ENCODE data around the gene GPHN. TPM values are rescaled to one million over a fixed set of nuclear protein-coding genes. Genes with fewer than 3 reads are reported as not detected.

The GPHN gene
- polyA plus RNA-seq, 1 of the 3 experiments (the other 2 are of a cell fraction), result 6.9 TPM

- WGBS (ENCODE audit: low lambda C conversion rate), result 69% methylated on average over 2 of the region's 2 CpGs
- TF ChIP-seq, protein P1, sequence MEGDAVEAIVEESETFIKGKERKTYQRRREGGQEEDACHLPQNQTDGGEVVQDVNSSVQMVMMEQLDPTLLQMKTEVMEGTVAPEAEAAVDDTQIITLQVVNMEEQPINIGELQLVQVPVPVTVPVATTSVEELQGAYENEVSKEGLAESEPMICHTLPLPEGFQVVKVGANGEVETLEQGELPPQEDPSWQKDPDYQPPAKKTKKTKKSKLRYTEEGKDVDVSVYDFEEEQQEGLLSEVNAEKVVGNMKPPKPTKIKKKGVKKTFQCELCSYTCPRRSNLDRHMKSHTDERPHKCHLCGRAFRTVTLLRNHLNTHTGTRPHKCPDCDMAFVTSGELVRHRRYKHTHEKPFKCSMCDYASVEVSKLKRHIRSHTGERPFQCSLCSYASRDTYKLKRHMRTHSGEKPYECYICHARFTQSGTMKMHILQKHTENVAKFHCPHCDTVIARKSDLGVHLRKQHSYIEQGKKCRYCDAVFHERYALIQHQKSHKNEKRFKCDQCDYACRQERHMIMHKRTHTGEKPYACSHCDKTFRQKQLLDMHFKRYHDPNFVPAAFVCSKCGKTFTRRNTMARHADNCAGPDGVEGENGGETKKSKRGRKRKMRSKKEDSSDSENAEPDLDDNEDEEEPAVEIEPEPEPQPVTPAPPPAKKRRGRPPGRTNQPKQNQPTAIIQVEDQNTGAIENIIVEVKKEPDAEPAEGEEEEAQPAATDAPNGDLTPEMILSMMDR (IDR thresholded peaks at IDR 0.05), result no peak
- no peak for TF ChIP-seq IRF3 (IDR thresholded peaks at IDR 0.05; ENCODE audit: low read depth, low read length)
- Histone ChIP-seq H3K27me3 (ENCODE audit: insufficient read depth) (no peaks in the 10 kb centered on the region), H3K27ac (ENCODE audit: low read depth in 2 of 2, low read length in 1 of 2) (no peak overlapping the region), H3K36me3 (replicated peaks in 1 of 2; ENCODE audit: control insufficient read depth in 1 of 2, insufficient read depth in 2 of 2, low read length in 1 of 2) (no peaks in the 10 kb centered on the region), H2AFZ (ENCODE audit: low read depth) (no peak overlapping the region; the same call in 1 of the 2 replicates), H4K20me1 (ENCODE audit: insufficient read depth) (no peaks in the 10 kb centered on the region), H3K4me1 (ENCODE audit: control insufficient read depth in 1 of 2, insufficient read depth in 2 of 2, low read depth in 1 of 2, low read length in 1 of 2) (peaks cover 0 to 6% of the 10 kb centered on the region in 2 experiments; a peak in 2 of 4 replicates), H3K4me2 (no peak overlapping the region), H3K9ac (no peak overlapping the region), H3F3A (replicated peaks; ENCODE audit: insufficient read depth) (no peaks in the 10 kb centered on the region), H3K4me3 (ENCODE audit: low read depth in 2 of 2, low read length in 1 of 2) (no peak overlapping the region), H3K9me2 (no peaks in the 10 kb centered on the region), H3K79me2 (ENCODE audit: insufficient read depth) (no peaks in the 10 kb centered on the region), H3K9me3 (no peaks in the 10 kb centered on the region)
- DNase-seq, result no peak
- ChIA-PET CTCF (no interaction called here), POLR2A (no interaction called here)
Measured at GRCh38 chr14:66635435-66635834, 127.5 kb downstream of the GPHN start.

DNA sequence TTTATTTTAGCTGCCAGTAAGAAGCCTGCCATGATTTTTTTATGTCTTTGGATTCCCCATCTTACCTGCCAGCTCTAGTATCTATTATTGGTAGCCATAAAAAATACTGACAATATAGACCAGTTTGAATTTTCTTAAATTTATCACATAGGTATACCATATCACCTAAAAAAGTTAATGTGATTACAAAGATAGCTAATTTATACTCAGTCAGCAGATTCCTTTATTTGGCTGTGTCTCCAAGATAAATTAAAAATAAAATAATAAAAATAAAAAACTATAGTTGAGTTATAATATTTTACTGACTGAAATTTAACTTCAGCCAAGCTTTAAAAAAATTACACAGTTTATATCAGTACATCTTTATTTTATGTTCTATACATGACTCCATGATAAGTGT lies 128.3 kb downstream of the GPHN start:
- POLR2A ChIA-PET, result no interaction called here
- CTCF ChIA-PET, result no interaction called here
- Histone ChIP-seq H3K9ac (no peak overlapping the region), H3K27me3 (ENCODE audit: insufficient read depth) (no peaks in the 10 kb centered on the region), H3K9me3 (no peaks in the 10 kb centered on the region), H2AFZ (ENCODE audit: low read depth) (no peak overlapping the region), H3K27ac (ENCODE audit: low read depth in 2 of 2, low read length in 1 of 2) (no peak overlapping the region), H3F3A (replicated peaks; ENCODE audit: insufficient read depth) (no peaks in the 10 kb centered on the region), H3K4me2 (no peak overlapping the region), H3K4me3 (ENCODE audit: low read depth in 2 of 2, low read length in 1 of 2) (no peak overlapping the region), H3K4me1 (ENCODE audit: control insufficient read depth in 1 of 2, insufficient read depth in 2 of 2, low read depth in 1 of 2, low read length in 1 of 2) (peaks cover 0 to 6% of the 10 kb centered on the region in 2 experiments; a peak in 2 of 4 replicates), H3K36me3 (replicated peaks in 1 of 2; ENCODE audit: control insufficient read depth in 1 of 2, insufficient read depth in 2 of 2, low read length in 1 of 2) (no peaks in the 10 kb centered on the region), H3K79me2 (ENCODE audit: insufficient read depth) (no peaks in the 10 kb centered on the region), H3K9me2 (no peaks in the 10 kb centered on the region), H4K20me1 (ENCODE audit: insufficient read depth) (no peaks in the 10 kb centered on the region)
- DNase-seq, result no peak
- TF ChIP-seq PBX3 (IDR thresholded peaks at IDR 0.05) (no peak), USF2 (IDR thresholded peaks at IDR 0.05; ENCODE audit: borderline replicate concordance, low read depth, low read length) (no peak), ZBTB33 (IDR thresholded peaks at IDR 0.05; ENCODE audit: borderline replicate concordance, low read depth) (no peak), ELF1 (IDR thresholded peaks at IDR 0.05) (no peak), MEF2A (IDR thresholded peaks at IDR 0.05; ENCODE audit: borderline replicate concordance, low read depth) (no peak), GATA2 (CRISPR knock-in tag; IDR thresholded peaks at IDR 0.05) (no peak), IRF3 (IDR thresholded peaks at IDR 0.05; ENCODE audit: low read depth, low read length) (no peak), GABPA (IDR thresholded peaks at IDR 0.05; ENCODE audit: low read depth) (no peak), MXI1 (IDR thresholded peaks at IDR 0.05; ENCODE audit: low read depth, low read length) (no peak), EZH2phosphoT487 (IDR thresholded peaks at IDR 0.05; ENCODE audit: borderline replicate concordance, low read depth) (no peak), REST (IDR thresholded peaks at IDR 0.05; ENCODE audit: low read depth, low read length) (no peak)
- TF ChIP-seq, protein P2, sequence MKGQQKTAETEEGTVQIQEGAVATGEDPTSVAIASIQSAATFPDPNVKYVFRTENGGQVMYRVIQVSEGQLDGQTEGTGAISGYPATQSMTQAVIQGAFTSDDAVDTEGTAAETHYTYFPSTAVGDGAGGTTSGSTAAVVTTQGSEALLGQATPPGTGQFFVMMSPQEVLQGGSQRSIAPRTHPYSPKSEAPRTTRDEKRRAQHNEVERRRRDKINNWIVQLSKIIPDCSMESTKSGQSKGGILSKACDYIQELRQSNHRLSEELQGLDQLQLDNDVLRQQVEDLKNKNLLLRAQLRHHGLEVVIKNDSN (IDR thresholded peaks at IDR 0.05; ENCODE audit: borderline replicate concordance, low read depth), result no peak

Measured in SK-N-SH (cell line).